Muscle layer of duodenum (tissue), 2 donors: ENCODE measurements around the gene TSPAN2.

Source experiments
- H3K27ac ChIP-seq: one replicate; pipeline ENCODE4 v1.7.0; 2013; ENCODE audit warnings: mild to moderate bottlenecking, low read length
- H3K27me3 ChIP-seq: one replicate; pipeline ENCODE4 v1.7.0; 2013; ENCODE audit warnings: low read depth, mild to moderate bottlenecking, control low read depth, low read length
- H3K36me3 ChIP-seq, 2 donors: one replicate each; pipeline ENCODE4 v1.7.0; 2013; ENCODE audit warnings: low read length in 2 of 2, control low read depth in 1 of 2, mild to moderate bottlenecking in 1 of 2; ENCODE audit not compliant: insufficient read depth in 2 of 2, control insufficient read depth in 1 of 2
- H3K4me1 ChIP-seq, 2 donors: one replicate each; pipeline ENCODE4 v1.7.0; 2013; ENCODE audit warnings: low read length in 2 of 2, mild to moderate bottlenecking in 2 of 2, control low read depth in 1 of 2, moderate library complexity in 1 of 2; ENCODE audit not compliant: insufficient read depth in 2 of 2, control insufficient read depth in 1 of 2
- H3K4me3 ChIP-seq, 2 donors: one replicate each; pipeline ENCODE4 v1.7.0; 2013; ENCODE audit warnings: low read length in 2 of 2, low read depth in 1 of 2, mild to moderate bottlenecking in 1 of 2
- H3K9me3 ChIP-seq, 2 donors: one replicate each; pipeline ENCODE4 v1.7.0; 2013; ENCODE audit warnings: low read length in 2 of 2, control low read depth in 1 of 2, mild to moderate bottlenecking in 1 of 2; ENCODE audit not compliant: control insufficient read depth in 1 of 2
- donor health status: healthy.

The TSPAN2 gene

DNA sequence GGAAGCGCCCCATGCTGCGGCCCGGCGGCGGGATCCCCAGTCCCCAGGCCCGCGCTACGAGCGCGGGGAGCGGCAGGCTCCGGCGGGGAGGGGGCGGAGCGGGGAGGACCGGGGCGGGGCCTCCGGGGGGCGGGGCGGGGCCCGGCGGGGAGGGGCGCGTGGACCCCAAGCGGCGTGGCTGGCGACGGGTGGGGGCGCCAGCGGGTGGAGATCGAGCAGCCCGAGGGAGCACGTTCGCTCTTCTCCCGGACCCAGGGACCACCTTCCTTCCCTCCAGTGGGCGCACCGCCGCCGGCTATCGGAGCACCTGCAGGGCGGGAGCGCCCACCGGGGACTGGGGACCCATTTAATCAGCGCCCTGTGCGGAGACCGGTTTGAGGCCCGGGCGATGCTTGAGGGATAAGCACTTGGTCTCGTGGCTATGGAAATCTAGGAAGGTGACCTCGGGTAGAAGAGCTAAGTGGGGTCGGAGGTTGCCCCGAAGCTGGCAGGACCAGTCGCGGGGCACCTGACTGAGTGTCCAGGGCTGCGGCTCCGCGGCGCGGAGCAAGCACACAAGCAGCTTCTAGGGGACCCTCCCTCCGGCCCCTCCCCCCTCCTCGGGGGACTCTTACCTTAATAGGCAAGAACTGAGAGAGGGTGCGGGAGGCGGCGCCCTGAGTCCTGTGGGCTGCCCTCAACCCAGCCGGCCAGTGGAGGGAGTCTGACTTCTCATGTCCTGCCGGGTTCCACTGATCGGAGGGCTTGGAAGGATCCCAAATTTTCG lies at the start of gene TSPAN2:
Gene TSPAN2 (minus strand): TSS at position 84 of the 766 bp plus-strand sequence. CDS start 71 bp downstream, at position 13.
- no peaks in the 10 kb centered on the region for H3K9me3 ChIP-seq
- H3K36me3 ChIP-seq: no peaks in the 10 kb centered on the region
- peak within 1 kb of the TSS; percentile 87 for H3K27ac ChIP-seq
- peak within 1 kb of the TSS; percentile 77 to 84 for H3K4me3 ChIP-seq
- peaks cover 0 to 21% of the 10 kb centered on the region in 2 donors for H3K4me1 ChIP-seq
- H3K27me3 ChIP-seq: no peaks in the 10 kb centered on the region

DNA sequence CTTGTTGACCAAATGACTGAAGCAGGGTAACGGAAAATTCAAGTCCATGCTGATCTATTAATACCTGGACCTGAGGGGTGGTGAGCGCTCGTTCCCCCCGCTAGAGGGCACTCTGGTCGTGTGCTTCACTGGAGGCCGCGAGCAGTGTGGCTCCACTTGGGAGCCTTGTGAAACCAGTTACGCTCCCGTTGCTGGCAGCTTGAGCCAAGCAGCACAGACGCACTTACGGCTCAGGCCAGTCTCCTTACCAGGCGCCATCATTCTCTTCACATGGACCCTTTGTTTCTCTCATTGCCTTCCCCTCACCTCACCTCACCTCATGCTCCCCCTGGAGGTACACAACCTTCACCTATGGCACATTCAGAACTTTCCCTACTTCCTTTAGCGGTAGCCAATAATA lies 49.7 kb upstream of the TSPAN2 start:
- Histone ChIP-seq H3K9me3 (no peaks in the 10 kb centered on the region), H3K36me3 (no peaks in the 10 kb centered on the region), H3K4me1 (peaks cover 0 to 4% of the 10 kb centered on the region in 2 donors), H3K27me3 (no peaks in the 10 kb centered on the region), H3K4me3 (no peak overlapping the region), H3K27ac (no peak overlapping the region)

DNA sequence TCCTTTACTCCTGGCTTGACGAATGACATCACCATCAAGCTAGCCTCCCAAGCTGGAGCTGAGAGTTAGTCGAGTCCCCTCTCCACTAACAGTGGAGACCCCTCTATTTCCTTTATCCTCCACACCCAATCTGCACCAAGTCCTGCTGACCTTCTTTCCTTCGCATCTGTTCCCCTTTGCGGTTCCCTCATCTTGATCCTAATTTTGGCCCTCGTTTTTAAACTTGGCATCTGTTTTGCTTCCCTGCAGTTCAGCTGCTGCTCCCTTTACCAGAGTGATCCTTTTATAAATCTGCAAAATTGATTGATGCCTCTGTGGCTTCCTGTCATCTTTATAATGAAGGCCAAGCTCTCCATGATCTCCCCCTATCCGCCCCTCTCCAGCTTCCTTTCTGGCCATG lies 49.0 kb upstream of the TSPAN2 start:
- Histone ChIP-seq H3K4me3 (no peak overlapping the region), H3K27ac (no peak overlapping the region), H3K36me3 (no peaks in the 10 kb centered on the region), H3K4me1 (peaks cover 0 to 4% of the 10 kb centered on the region in 2 donors), H3K9me3 (no peaks in the 10 kb centered on the region), H3K27me3 (no peaks in the 10 kb centered on the region)

DNA sequence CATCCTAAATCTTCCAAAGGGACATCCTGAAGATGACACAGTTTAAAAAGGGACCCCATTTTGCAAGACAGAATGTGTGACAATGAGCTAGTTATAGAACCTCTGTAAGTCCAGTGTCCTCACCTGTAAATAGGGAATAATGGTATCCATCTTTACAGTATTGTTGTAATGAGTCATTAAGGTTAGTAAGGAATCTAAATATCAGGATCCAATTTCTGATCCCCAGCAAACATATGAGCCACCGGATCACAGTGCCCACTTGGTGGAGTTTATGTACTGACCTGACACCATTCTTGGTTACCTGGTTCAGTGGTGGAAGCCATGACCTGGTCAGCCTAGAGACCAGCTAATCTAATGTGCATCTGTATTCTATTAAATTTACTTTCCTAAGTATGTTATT lies 47.9 kb upstream of the TSPAN2 start:
- H3K36me3 ChIP-seq: no peaks in the 10 kb centered on the region
- no peaks in the 10 kb centered on the region for H3K27me3 ChIP-seq
- H3K9me3 ChIP-seq: no peaks in the 10 kb centered on the region
- peaks cover 0 to 4% of the 10 kb centered on the region in 2 donors for H3K4me1 ChIP-seq
- H3K4me3 ChIP-seq: no peak overlapping the region
- no peak overlapping the region for H3K27ac ChIP-seq

DNA sequence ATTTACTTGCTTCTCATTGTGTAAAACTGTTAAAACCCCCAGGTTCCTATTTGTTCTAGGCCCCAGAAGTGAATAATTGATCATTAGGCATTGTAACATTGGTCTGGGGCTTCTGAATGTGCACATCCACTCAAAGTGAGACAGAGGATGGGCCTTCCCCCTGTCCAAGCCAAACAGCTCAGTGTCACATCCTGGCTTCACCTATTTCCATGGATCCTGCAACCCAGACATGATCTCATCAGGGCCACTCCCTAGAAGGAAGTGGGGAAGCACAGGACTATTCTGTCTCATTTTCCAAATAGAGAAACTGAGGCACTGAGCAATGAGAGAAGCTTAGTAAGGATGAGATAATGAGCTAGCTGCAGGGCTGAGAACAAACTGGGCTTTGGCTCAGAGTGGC lies 47.4 kb upstream of the TSPAN2 start:
- H3K4me3 ChIP-seq: no peak overlapping the region

GRCh38 chr1:115136106-115136505 lies 46.8 kb upstream of the TSPAN2 start:
- Histone ChIP-seq H3K4me3 (no peak overlapping the region), H3K27ac (no peak overlapping the region), H3K9me3 (no peaks in the 10 kb centered on the region), H3K27me3 (no peaks in the 10 kb centered on the region), H3K36me3 (no peaks in the 10 kb centered on the region), H3K4me1 (peaks cover 0 to 4% of the 10 kb centered on the region in 2 donors)

More for the DNA sequence above, 47.4 kb upstream of the TSPAN2 start:
- Histone ChIP-seq H3K9me3 (no peaks in the 10 kb centered on the region), H3K27ac (no peak overlapping the region), H3K27me3 (no peaks in the 10 kb centered on the region), H3K36me3 (no peaks in the 10 kb centered on the region), H3K4me1 (peaks cover 0 to 4% of the 10 kb centered on the region in 2 donors)

GRCh38 chr1:115135681-115136080 lies 46.4 kb upstream of the TSPAN2 start:
- Histone ChIP-seq H3K4me3 (no peak overlapping the region), H3K4me1 (peaks cover 0 to 4% of the 10 kb centered on the region in 2 donors), H3K27me3 (no peaks in the 10 kb centered on the region), H3K9me3 (no peaks in the 10 kb centered on the region), H3K36me3 (no peaks in the 10 kb centered on the region), H3K27ac (no peak overlapping the region)

DNA sequence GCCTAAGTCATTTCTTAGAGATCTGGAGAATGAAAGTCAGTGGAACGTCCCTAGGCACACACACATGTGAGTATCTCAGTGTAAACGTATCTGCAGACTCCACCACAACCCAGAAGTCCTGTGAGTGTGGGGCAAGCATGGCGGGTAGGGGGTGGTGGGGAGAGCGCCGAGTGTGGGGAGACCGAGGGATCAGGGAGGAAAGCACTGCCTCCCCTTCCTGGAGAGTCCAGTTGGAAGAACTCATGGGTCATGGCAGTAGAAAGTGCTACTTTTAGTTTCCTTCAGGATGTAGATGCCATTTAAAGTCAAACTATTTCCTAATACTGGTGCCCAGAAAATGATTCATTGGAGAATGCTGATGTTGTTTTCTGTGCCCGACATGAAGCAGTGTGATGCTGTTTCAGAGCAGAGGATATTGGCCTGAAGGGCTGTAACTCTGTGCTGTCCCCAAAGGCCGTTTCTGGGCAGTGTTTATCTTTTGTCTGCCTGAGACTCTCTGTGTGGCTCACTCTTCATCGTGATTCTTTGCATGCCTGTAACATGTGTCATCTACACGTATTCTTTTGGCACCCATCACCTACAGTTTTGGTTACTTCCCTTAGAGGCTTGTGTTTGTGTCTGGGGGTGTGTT lies 45.7 kb upstream of the TSPAN2 start:
- Histone ChIP-seq H3K36me3 (no peaks in the 10 kb centered on the region), H3K9me3 (no peaks in the 10 kb centered on the region), H3K27me3 (no peaks in the 10 kb centered on the region), H3K4me3 (no peak overlapping the region), H3K4me1 (peaks cover 0 to 4% of the 10 kb centered on the region in 2 donors), H3K27ac (no peak overlapping the region)

DNA sequence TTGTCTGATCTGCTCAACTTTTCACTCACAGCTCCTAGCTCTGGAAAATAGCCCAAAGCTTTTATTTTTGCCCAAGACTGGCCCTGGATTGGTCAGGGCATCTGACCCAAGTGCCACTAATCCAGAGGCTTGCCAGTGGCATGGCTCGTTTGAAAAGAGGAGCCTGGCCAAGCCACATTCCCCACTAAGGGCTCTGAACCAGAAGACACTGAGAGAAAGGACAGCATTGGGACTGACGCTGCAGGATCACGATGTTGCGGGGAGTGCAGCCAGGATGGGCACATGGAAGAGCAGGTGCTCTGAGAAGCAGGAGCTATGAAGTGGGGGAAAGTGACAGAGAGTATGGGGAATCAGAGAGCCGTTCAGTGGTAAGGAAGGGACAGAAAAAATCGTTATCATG lies 44.9 kb upstream of the TSPAN2 start:
- Histone ChIP-seq H3K4me3 (no peak overlapping the region), H3K4me1 (peaks cover 0 to 4% of the 10 kb centered on the region in 2 donors), H3K36me3 (no peaks in the 10 kb centered on the region), H3K9me3 (no peaks in the 10 kb centered on the region), H3K27ac (no peak overlapping the region), H3K27me3 (no peaks in the 10 kb centered on the region)

GRCh38 chr1:115133440-115133839 lies 44.1 kb upstream of the TSPAN2 start:
- no peaks in the 10 kb centered on the region for H3K27me3 ChIP-seq
- H3K27ac ChIP-seq: no peak overlapping the region
- H3K36me3 ChIP-seq: no peaks in the 10 kb centered on the region

DNA sequence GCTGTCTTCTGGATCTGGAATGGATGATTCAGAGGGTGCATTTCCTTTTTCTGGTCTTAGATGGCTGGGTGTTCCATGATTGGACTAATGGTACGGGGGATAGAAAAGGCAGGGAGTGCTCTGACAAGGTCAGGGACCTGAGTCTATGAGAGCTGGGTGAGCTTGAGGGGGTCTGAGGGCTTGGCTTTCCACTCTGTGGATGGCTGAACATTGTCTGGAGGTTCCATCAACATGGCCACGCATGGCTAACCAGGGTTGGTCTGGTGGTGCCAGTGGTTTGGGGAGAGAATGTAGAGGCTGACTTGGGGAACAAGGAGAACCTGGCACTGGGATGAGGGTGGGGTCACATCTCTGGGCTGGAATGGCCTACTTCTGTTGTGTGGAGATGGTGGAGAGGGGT lies 41.5 kb upstream of the TSPAN2 start:
- Histone ChIP-seq H3K36me3 (no peaks in the 10 kb centered on the region), H3K4me3 (no peak overlapping the region), H3K27ac (no peak overlapping the region), H3K27me3 (no peaks in the 10 kb centered on the region), H3K4me1 (no peaks in the 10 kb centered on the region), H3K9me3 (no peaks in the 10 kb centered on the region)

More at GRCh38 chr1:115133440-115133839, 44.1 kb upstream of the TSPAN2 start:
- H3K4me1 ChIP-seq: peaks cover 0 to under 1% of the 10 kb centered on the region in 2 donors
- no peaks in the 10 kb centered on the region for H3K9me3 ChIP-seq
- H3K4me3 ChIP-seq: no peak overlapping the region
